ENCODE results near the gene ADAMTSL1.

Gene ADAMTSL1

GRCh38 chr9:18739641-18740318 is 265.8 kb downstream of the ADAMTSL1 start:
- no peak for DNase-seq (ENCODE audit: low read depth in 2 of 2)

- no peak for DNase-seq (ENCODE audit: low read depth in 2 of 2)
Measured at GRCh38 chr9:18741359-18741758, 267.4 kb downstream of the ADAMTSL1 start.

- DNase-seq (ENCODE audit: low read depth in 2 of 2) = no peak
Measured at GRCh38 chr9:18741945-18742344, 268.0 kb downstream of the ADAMTSL1 start.

- no peak for DNase-seq (ENCODE audit: low read depth in 2 of 2)
Measured at GRCh38 chr9:18743421-18743820, 269.5 kb downstream of the ADAMTSL1 start.

- DNase-seq (ENCODE audit: low read depth in 2 of 2) = no peak
Measured at GRCh38 chr9:18743971-18744370, 270.0 kb downstream of the ADAMTSL1 start.

- no peak for DNase-seq (ENCODE audit: low read depth in 2 of 2)
Measured at GRCh38 chr9:18745710-18746109, 271.8 kb downstream of the ADAMTSL1 start.

GRCh38 chr9:18746631-18747030 is 272.7 kb downstream of the ADAMTSL1 start:
- no peak for DNase-seq (ENCODE audit: low read depth in 2 of 2)

- DNase-seq (ENCODE audit: low read depth in 2 of 2) = no peak
Measured at GRCh38 chr9:18747595-18747994, 273.6 kb downstream of the ADAMTSL1 start.

- DNase-seq (ENCODE audit: low read depth in 2 of 2) = no peak
Measured at GRCh38 chr9:18748251-18748701, 274.3 kb downstream of the ADAMTSL1 start.

GRCh38 chr9:18749711-18750110 is 275.8 kb downstream of the ADAMTSL1 start:
- DNase-seq (ENCODE audit: low read depth in 2 of 2) = no peak

GRCh38 chr9:18753904-18754303 is 280.0 kb downstream of the ADAMTSL1 start:
- no peak for DNase-seq (ENCODE audit: low read depth in 2 of 2)

- no peak for DNase-seq (ENCODE audit: low read depth in 2 of 2)
Measured at GRCh38 chr9:18754537-18754936, 280.6 kb downstream of the ADAMTSL1 start.

GRCh38 chr9:18755263-18755662 is 281.3 kb downstream of the ADAMTSL1 start:
- DNase-seq (ENCODE audit: low read depth in 2 of 2) = no peak

- DNase-seq (ENCODE audit: low read depth in 2 of 2) = no peak
Measured at GRCh38 chr9:18756712-18757125, 282.8 kb downstream of the ADAMTSL1 start.

GRCh38 chr9:18759827-18760226 is 285.9 kb downstream of the ADAMTSL1 start:
- no peak for DNase-seq (ENCODE audit: low read depth in 2 of 2)

GRCh38 chr9:18761742-18762300 is 287.9 kb downstream of the ADAMTSL1 start:
- DNase-seq (ENCODE audit: low read depth in 2 of 2) = no peak

GRCh38 chr9:18766989-18767550 is 293.1 kb downstream of the ADAMTSL1 start:
- no peak for DNase-seq (ENCODE audit: low read depth in 2 of 2)

- DNase-seq (ENCODE audit: low read depth in 2 of 2) = no peak
Measured at GRCh38 chr9:18768951-18769622, 295.1 kb downstream of the ADAMTSL1 start.

- DNase-seq (ENCODE audit: low read depth in 2 of 2) = no peak
Measured at GRCh38 chr9:18770131-18770908, 296.4 kb downstream of the ADAMTSL1 start.

GRCh38 chr9:18771011-18771410 is 297.1 kb downstream of the ADAMTSL1 start:
- no peak for DNase-seq (ENCODE audit: low read depth in 2 of 2)

GRCh38 chr9:18771763-18772162 is 297.8 kb downstream of the ADAMTSL1 start:
- no peak for DNase-seq (ENCODE audit: low read depth in 2 of 2)

GRCh38 chr9:18775241-18775640 is 301.3 kb downstream of the ADAMTSL1 start:
- DNase-seq (ENCODE audit: low read depth in 2 of 2) = no peak
